Stimulated activated effector memory CD8-positive, alpha-beta T cell treated with anti-CD3 and anti-CD28 coated beads, Interleukin-12 subunit alpha, Interleukin-12 subunit beta, amount 100 ng/mL, for 72 hours (primary cell): ENCODE data around the gene RNF145.
"Not testable (repeated sequence)": the region's sequence is repeated elsewhere in the genome, so short reads cannot be mapped to it uniquely, and the experiment has no call there.

ENCODE experiments used
- ATAC-seq: fragments of 150-1000 bp; cut with Tn5 transposase; 2 replicates; pipeline ENCODE4 v1.10.0; 2021
- DNase-seq, 2 donors: peaks; one replicate each; pipeline ENCODE4 v3.0.0; 2021 to 2022; ENCODE audit warnings: low spot score in 2 of 2
- H3K27ac Mint-ChIP-seq: one replicate; pipeline ENCODE4 v1.8.0; 2022; ENCODE audit warnings: mild to moderate bottlenecking, mixed read lengths
- H3K36me3 Mint-ChIP-seq: one replicate; pipeline ENCODE4 v1.8.0; 2022; ENCODE audit warnings: mild to moderate bottlenecking, mixed read lengths
- H3K4me1 Mint-ChIP-seq: one replicate; pipeline ENCODE4 v1.8.0; 2022; ENCODE audit warnings: mixed read lengths
- H3K4me3 Mint-ChIP-seq: one replicate; pipeline ENCODE4 v1.8.0; 2022; ENCODE audit warnings: mild to moderate bottlenecking, mixed read lengths
- H3K9me3 Mint-ChIP-seq: one replicate; pipeline ENCODE4 v1.8.0; 2022; ENCODE audit warnings: mixed read lengths

The RNF145 gene

DNA sequence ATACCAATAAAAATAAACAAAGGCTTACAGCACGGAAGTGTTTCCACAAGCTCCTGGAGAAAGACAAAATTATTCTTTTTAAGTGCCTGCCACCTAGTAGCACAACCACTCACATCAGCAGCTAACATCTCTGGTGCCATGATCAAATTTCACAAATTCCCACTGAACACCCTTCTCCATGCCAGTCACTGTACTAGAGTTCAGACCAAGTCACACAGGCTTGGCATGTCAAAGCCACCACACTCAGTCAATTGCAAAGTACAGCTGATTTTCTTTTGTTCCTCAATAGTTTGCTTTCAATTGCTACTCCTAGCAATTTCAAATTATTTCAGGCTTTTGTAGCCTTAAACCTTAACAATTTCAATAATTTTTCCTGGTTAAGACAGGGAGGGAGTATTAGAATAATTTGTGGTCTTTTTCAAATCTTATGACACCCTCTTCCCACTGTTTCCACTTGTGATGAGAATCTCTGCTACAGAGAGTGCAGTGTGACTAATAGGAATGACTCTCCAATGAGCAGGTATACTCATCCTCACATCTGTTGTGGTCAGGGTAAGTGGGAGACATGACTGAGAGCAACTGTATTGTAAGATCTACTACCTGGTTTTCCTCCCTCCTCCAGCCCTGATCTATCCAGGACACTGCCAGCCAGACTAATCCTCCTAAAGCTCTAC is 46.2 kb downstream of the RNF145 start:
- H3K9me3 Mint-ChIP-seq, result no peaks in the 10 kb centered on the region
- peaks cover 25% of the 10 kb centered on the region for H3K4me1 Mint-ChIP-seq
- peaks cover 85% of the 10 kb centered on the region for H3K36me3 Mint-ChIP-seq
- ATAC-seq (peak; percentile 99), DNase-seq (no peak)
- no peak overlapping the region for H3K4me3 Mint-ChIP-seq
- peak overlapping the region; percentile 72 for H3K27ac Mint-ChIP-seq

DNA sequence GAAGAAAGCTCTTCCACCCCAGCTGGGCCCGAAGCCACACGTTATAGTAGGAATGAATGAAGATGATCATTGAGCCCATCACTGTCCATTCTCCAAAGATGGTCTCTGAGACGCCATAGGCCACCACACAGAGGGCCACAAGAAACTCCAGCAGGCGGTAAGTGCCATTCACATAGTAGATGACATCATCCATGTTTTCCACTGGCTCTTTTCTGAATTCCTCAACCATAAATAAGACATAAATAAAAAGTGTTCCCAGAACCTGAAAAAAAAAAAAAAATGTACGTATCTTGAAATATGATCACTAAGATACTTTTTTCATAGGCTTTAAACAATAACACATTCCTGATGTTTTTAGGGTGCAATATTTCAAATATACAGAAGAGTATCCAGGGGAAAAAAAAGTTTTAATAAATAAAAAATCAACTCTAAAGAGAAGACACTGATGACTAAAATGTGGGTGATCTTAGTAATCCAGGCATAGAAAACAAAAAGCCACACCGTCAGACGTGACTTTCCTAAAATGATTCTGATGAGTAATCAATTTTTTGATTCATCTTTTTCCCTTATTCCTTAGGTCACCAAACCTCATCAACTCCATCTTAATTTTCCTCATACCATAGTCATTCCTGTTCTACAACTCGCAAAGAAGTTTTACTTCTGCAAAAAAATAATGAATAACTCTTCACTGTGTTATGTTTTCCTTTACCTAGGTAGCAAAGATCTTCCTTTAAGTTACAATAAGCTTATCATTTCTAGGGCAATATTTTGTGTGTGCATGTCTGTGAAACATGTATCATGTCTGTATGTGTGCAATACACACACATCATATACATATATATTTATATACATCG is 47.8 kb downstream of the RNF145 start:
- Mint-ChIP-seq H3K9me3 (no peaks in the 10 kb centered on the region), H3K36me3 (peaks cover 85% of the 10 kb centered on the region), H3K4me1 (peaks cover 31% of the 10 kb centered on the region), H3K4me3 (no peak overlapping the region), H3K27ac (peak overlapping the region; percentile 83)
- peak; percentile 44 for ATAC-seq
- no peak for DNase-seq

GRCh38 chr5:159158553-159159091 is 50.7 kb downstream of the RNF145 start:
- Mint-ChIP-seq H3K27ac (peak overlapping the region; percentile 21), H3K4me1 (peaks cover 25% of the 10 kb centered on the region), H3K36me3 (peaks cover 93% of the 10 kb centered on the region)
- not testable (repeated sequence) for ATAC-seq, DNase-seq, H3K9me3 Mint-ChIP-seq, H3K4me3 Mint-ChIP-seq

- no peak for DNase-seq
- no peak overlapping the region for H3K4me3 Mint-ChIP-seq
- ATAC-seq, result no peak
- peaks cover 16% of the 10 kb centered on the region for H3K4me1 Mint-ChIP-seq
- H3K9me3 Mint-ChIP-seq, result no peaks in the 10 kb centered on the region
- peaks cover 83% of the 10 kb centered on the region for H3K36me3 Mint-ChIP-seq
- peak overlapping the region; percentile 21 for H3K27ac Mint-ChIP-seq
Measured at GRCh38 chr5:159157552-159157951, 51.8 kb downstream of the RNF145 start.

GRCh38 chr5:159156426-159157238 is 52.7 kb downstream of the RNF145 start:
- Mint-ChIP-seq H3K4me1 (peaks cover 16% of the 10 kb centered on the region), H3K9me3 (no peaks in the 10 kb centered on the region), H3K27ac (no peak overlapping the region), H3K4me3 (no peak overlapping the region), H3K36me3 (peaks cover 73% of the 10 kb centered on the region)
- ATAC-seq (peak; percentile 72), DNase-seq (no peak)

GRCh38 chr5:159155960-159156359 is 53.4 kb downstream of the RNF145 start:
- no peaks in the 10 kb centered on the region for H3K9me3 Mint-ChIP-seq
- peaks cover 67% of the 10 kb centered on the region for H3K36me3 Mint-ChIP-seq
- no peak overlapping the region for H3K4me3 Mint-ChIP-seq
- no peak overlapping the region for H3K27ac Mint-ChIP-seq
- peaks cover 16% of the 10 kb centered on the region for H3K4me1 Mint-ChIP-seq
- no peak for DNase-seq
- no peak for ATAC-seq

GRCh38 chr5:159152876-159153275 is 56.5 kb downstream of the RNF145 start:
- H3K27ac Mint-ChIP-seq, result no peak overlapping the region

GRCh38 chr5:159149085-159149484 is 60.3 kb downstream of the RNF145 start:
- Mint-ChIP-seq H3K9me3 (no peaks in the 10 kb centered on the region), H3K27ac (no peak overlapping the region), H3K4me3 (no peak overlapping the region), H3K36me3 (no peaks in the 10 kb centered on the region), H3K4me1 (no peaks in the 10 kb centered on the region)
- no peak for ATAC-seq
- DNase-seq, result no peak

More at GRCh38 chr5:159152876-159153275, 56.5 kb downstream of the RNF145 start:
- no peaks in the 10 kb centered on the region for H3K9me3 Mint-ChIP-seq
- no peak for DNase-seq
- H3K36me3 Mint-ChIP-seq, result peaks cover 36% of the 10 kb centered on the region
- peaks cover 7% of the 10 kb centered on the region for H3K4me1 Mint-ChIP-seq
- no peak for ATAC-seq
- H3K4me3 Mint-ChIP-seq, result no peak overlapping the region

GRCh38 chr5:159147976-159148375 is 61.4 kb downstream of the RNF145 start:
- no peak for ATAC-seq
- no peak for DNase-seq
- H3K9me3 Mint-ChIP-seq, result no peaks in the 10 kb centered on the region
- H3K4me1 Mint-ChIP-seq, result no peaks in the 10 kb centered on the region
- H3K4me3 Mint-ChIP-seq, result no peak overlapping the region
- no peak overlapping the region for H3K27ac Mint-ChIP-seq
- H3K36me3 Mint-ChIP-seq, result no peaks in the 10 kb centered on the region

GRCh38 chr5:159146839-159147238 is 62.5 kb downstream of the RNF145 start:
- no peak overlapping the region for H3K4me3 Mint-ChIP-seq
- H3K4me1 Mint-ChIP-seq, result no peaks in the 10 kb centered on the region

GRCh38 chr5:159145160-159145559 is 64.2 kb downstream of the RNF145 start:
- not testable (repeated sequence) for H3K36me3 Mint-ChIP-seq, H3K9me3 Mint-ChIP-seq, H3K4me1 Mint-ChIP-seq, ATAC-seq, H3K4me3 Mint-ChIP-seq, DNase-seq, H3K27ac Mint-ChIP-seq

More at GRCh38 chr5:159146839-159147238, 62.5 kb downstream of the RNF145 start:
- Mint-ChIP-seq H3K36me3 (no peaks in the 10 kb centered on the region), H3K27ac (no peak overlapping the region), H3K9me3 (no peaks in the 10 kb centered on the region)
- ATAC-seq, result no peak
- DNase-seq, result no peak

DNA sequence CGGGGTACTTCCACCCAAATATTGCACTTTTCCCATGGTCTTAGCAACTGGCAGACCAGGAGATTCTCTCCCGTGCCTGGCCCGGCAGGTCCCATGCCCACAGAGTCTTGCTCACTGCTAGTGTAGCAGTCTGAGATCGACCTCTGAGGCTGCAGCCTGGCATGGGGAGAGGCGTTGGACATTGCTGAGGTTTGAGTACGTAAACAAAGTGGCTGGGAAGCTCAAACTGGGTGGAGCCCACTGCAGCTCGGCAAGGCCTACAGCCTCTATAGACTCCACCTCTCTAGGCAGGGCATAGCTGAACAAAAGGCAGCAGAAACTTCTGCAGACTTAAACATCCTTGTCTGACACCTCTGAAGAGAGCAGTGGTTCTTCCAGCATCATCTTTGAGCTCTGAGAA is 69.6 kb downstream of the RNF145 start:
- Mint-ChIP-seq H3K36me3 (no peaks in the 10 kb centered on the region), H3K4me1 (no peaks in the 10 kb centered on the region), H3K27ac (no peak overlapping the region), H3K9me3 (no peaks in the 10 kb centered on the region), H3K4me3 (no peak overlapping the region)
- DNase-seq (no peak), ATAC-seq (no peak)

DNA sequence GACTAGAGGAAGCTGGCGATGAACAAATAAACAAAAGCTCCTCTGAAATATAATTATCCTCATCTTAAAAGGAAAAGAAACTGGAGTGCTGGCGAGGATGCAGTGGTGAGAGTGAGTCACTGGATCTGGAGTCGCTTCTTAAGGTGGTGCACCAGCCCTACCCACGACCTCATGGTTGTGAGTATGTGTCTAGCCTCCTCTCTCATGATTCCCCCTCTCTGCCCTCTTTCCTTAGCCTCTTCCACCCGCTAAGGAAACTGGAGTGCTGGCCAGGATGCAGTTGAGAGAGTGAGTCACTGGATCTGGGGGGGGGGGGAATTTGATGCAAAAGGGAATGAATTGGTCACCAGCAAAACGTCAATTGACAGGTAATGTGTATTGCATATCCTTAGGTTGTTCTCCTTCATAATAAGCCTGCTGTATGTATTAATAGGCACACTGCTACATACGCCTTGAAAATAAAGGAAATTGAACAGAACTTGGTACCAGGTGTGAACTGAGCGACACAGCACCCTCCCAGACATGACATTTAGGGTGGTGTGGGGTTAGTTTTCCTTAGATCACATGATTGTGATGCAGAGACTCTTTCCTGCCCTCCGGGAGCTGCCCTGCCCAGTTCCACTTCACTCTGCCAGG is 73.3 kb downstream of the RNF145 start:
- no peaks in the 10 kb centered on the region for H3K9me3 Mint-ChIP-seq
- no peaks in the 10 kb centered on the region for H3K36me3 Mint-ChIP-seq
- DNase-seq, result no peak
- ATAC-seq, result no peak
- H3K4me1 Mint-ChIP-seq, result no peaks in the 10 kb centered on the region
- H3K4me3 Mint-ChIP-seq, result no peak overlapping the region
- H3K27ac Mint-ChIP-seq, result no peak overlapping the region

DNA sequence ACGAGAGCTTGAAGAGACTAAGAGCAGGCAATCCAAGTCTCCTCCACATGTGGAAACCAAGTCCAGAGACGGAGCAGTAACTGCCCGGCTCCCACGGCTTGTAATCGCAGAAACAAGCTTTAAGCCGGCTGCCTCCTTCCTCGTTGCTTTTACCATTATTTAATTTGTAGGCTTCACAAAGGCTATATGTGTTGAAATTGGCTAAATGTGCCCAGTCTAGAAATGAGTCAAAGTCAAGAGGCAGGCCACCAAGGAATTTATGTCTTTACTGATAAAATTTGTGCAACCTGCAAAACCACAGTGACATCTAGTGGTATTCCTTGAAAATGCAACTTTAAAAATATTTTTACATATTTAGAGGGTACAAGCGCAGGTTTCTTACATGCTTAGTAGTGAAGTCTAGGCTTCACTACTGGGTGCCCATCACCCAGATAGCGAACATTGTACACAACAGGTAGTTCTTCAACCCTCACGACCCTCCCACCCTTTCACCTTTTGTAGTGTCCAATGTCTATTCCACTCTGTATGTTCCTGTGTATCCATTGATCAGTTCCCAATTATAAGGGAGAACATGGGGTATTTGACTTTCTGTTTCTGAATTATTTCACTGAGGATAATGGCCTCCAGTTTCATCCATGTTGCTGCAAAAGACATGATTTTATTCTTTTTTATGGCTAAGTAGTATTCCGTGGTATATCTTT is 76.2 kb downstream of the RNF145 start:
- no peak overlapping the region for H3K4me3 Mint-ChIP-seq
- H3K27ac Mint-ChIP-seq, result no peak overlapping the region
- no peaks in the 10 kb centered on the region for H3K36me3 Mint-ChIP-seq
- no peaks in the 10 kb centered on the region for H3K4me1 Mint-ChIP-seq
- no peaks in the 10 kb centered on the region for H3K9me3 Mint-ChIP-seq
- ATAC-seq (peak; percentile 43), DNase-seq (no peak)
